Glutamatergic neuron (in vitro differentiated cells): ENCODE measurements around the gene C7orf25. TPM values are rescaled to one million over a fixed set of nuclear protein-coding genes. Genes with fewer than 3 reads are reported as not detected.

ENCODE experiments used
- DNase-seq: peaks from one replicate; pipeline ENCODE4 v3.0.0; 2022
- H3K27ac Mint-ChIP-seq: one replicate; pipeline ENCODE4 v1.8.0; 2020; ENCODE audit warnings: mild to moderate bottlenecking, mixed read lengths, inconsistent platforms; ENCODE audit not compliant: unreplicated experiment
- H3K27me3 Mint-ChIP-seq: one replicate; pipeline ENCODE4 v1.8.0; 2020; ENCODE audit warnings: mild to moderate bottlenecking, moderate library complexity, mixed read lengths, inconsistent platforms; ENCODE audit not compliant: unreplicated experiment
- H3K36me3 Mint-ChIP-seq: one replicate; pipeline ENCODE4 v1.8.0; 2020; ENCODE audit warnings: mild to moderate bottlenecking, mixed read lengths, inconsistent platforms; ENCODE audit not compliant: unreplicated experiment
- H3K4me1 Mint-ChIP-seq: one replicate; pipeline ENCODE4 v1.8.0; 2020; ENCODE audit warnings: mild to moderate bottlenecking, low read depth, mixed read lengths, inconsistent platforms; ENCODE audit not compliant: unreplicated experiment
- H3K4me3 Mint-ChIP-seq: one replicate; pipeline ENCODE4 v1.8.0; 2020; ENCODE audit warnings: mild to moderate bottlenecking, mixed read lengths, inconsistent platforms; ENCODE audit not compliant: unreplicated experiment
- H3K9me3 Mint-ChIP-seq: one replicate; pipeline ENCODE4 v1.8.0; 2020; ENCODE audit warnings: mild to moderate bottlenecking, moderate library complexity, mixed read lengths, inconsistent platforms; ENCODE audit not compliant: unreplicated experiment
- total RNA-seq: library from RNA; stranded (reverse); fragmentation: NEBNext Ultra II Directional; extraction: Animal tissue kit (Norgen Biotek cat#: 25700); gene quantifications from one replicate; pipeline ENCODE4 v1.2.1, GENCODE V29; 2021; ENCODE audit not compliant: unreplicated experiment
- TF ChIP-seq, protein P1 (sequence below): fragments of 200-600 bp; sonication (generic); IDR thresholded peaks from one replicate; pipeline ENCODE4 v1.5.0; 2021; ENCODE audit not compliant: partially characterized antibody, unreplicated experiment

The C7orf25 gene
- total RNA-seq, 1 donor from 2014 or later = 3.6 TPM

DNA sequence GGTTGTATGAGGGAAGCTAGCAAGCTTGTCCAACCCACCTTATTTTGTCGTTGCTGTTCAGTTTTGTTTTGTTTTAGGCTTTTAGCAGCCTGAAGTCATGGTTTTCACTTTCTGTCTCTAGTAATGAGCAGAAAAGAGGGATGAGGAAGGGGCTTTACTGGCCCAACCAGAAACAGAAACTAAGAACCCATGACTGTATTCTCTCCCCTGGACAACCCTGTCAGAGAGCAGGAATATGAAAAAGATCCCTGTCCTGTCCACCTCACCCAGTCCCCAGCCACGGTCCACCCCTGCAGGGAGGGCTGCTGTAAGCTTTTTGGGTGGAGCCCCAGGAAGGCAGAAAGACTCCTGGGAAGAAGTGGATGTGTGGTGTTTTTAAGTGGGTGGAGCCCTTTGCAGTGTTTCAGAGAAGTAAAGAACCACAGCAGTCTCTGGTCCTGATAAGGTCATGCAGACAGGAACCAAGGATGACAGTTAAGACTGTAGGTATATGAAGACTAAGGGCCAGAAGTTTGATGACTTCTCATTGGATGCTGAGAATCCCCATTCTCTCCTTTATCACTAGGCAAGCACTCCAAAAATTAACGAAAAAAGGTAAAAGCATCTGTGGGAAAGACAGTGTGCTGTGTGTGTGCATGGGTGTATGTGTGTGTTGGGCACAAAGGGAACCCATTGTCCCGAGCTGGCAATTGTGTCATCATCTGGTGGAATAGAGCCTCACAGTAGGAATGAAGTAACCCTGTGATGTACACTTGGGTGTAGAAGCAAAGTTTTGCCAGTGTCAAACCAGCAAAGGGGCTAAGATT lies 34.2 kb upstream of the C7orf25 start:
- DNase-seq = no peak
- TF ChIP-seq, protein P1, sequence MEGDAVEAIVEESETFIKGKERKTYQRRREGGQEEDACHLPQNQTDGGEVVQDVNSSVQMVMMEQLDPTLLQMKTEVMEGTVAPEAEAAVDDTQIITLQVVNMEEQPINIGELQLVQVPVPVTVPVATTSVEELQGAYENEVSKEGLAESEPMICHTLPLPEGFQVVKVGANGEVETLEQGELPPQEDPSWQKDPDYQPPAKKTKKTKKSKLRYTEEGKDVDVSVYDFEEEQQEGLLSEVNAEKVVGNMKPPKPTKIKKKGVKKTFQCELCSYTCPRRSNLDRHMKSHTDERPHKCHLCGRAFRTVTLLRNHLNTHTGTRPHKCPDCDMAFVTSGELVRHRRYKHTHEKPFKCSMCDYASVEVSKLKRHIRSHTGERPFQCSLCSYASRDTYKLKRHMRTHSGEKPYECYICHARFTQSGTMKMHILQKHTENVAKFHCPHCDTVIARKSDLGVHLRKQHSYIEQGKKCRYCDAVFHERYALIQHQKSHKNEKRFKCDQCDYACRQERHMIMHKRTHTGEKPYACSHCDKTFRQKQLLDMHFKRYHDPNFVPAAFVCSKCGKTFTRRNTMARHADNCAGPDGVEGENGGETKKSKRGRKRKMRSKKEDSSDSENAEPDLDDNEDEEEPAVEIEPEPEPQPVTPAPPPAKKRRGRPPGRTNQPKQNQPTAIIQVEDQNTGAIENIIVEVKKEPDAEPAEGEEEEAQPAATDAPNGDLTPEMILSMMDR = no peak
- no peak overlapping the region for H3K27ac Mint-ChIP-seq
- peaks cover 11% of the 10 kb centered on the region for H3K4me1 Mint-ChIP-seq
- no peaks in the 10 kb centered on the region for H3K36me3 Mint-ChIP-seq
- H3K4me3 Mint-ChIP-seq = no peak overlapping the region
- no peaks in the 10 kb centered on the region for H3K9me3 Mint-ChIP-seq
- no peaks in the 10 kb centered on the region for H3K27me3 Mint-ChIP-seq

DNA sequence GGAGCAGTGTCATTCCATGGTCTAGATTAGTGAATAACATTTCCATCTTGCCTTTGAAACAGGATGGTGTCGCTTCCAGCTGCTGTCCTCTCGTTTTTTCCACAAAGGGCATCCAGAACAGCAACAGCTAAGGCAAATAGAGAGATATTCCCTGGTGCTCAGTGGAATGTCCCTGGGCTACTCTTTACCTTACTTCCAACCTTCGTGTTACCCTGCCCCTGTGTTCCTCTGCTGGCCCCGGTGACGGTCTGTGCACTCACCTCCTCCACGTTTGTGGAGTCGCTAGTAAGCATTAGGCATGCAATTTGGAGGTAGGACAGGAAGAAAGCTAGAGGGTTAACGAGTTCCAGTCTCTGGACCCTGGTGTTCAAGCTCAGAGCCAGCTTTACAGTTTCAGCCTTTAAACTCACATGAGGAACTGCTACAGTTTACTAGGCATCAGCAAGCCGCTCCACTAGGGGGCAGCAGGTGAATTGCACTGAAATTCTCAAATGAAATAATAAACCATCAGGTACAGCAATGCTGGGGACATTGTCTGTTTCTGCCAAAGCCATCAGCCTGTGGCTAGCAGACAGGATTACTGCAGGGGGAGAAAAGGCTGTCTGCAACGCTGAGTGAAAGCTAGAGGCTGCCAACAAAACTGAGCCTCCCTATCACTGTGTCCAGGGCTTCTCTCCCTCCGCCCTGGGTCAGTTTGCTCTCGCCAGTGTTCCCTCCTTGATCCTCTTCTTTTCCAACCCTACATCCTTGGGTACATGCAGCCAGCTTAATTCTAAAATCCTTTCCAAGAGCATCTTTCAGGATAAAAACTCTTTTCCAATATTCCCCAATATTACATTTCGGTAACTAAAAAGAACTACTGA lies 29.3 kb upstream of the C7orf25 start:
- no peaks in the 10 kb centered on the region for H3K9me3 Mint-ChIP-seq
- no peak overlapping the region for H3K27ac Mint-ChIP-seq
- H3K4me1 Mint-ChIP-seq = peaks cover 11% of the 10 kb centered on the region
- TF ChIP-seq, protein P1 = peak; percentile 94
- no peaks in the 10 kb centered on the region for H3K27me3 Mint-ChIP-seq
- no peaks in the 10 kb centered on the region for H3K36me3 Mint-ChIP-seq
- DNase-seq = peak; percentile 91
- H3K4me3 Mint-ChIP-seq = no peak overlapping the region

DNA sequence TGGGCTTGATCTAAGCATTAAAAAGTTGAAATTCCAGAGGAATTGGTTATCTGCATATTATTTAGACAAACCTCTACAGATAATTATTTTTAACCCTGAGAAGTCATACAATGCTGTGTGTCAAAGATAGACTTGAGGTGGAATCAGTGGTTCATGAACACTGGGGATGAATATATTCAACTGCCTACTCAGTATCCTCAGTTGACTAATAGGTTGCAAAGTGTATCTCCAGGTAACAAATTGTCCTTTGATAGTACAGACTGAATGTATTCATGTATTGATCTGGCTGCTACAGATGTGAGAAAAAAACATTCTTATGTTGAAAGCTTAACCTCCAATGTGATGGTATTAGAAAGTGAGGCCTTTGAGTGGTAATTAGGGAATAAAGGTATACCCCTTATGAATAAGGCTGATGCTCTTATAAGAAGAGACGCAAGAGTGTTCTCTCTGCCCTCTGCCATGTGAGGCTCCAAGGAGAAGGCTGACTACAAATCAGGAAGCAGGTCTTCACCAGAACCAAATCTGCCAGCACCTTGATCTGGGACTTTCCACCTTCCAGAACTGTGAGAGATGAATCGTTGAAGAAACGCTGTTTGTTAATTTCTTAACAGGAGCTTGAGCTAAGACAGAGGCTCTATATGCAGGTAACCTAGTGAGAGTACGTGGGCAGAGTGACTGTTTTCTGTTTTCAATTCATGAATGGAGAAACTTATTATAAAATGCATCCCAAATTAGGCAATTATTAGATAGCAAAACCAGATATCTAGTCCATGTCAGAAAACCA lies 27.8 kb upstream of the C7orf25 start:
- DNase-seq = no peak
- Mint-ChIP-seq H3K27me3 (no peaks in the 10 kb centered on the region), H3K27ac (no peak overlapping the region), H3K4me1 (peaks cover 11% of the 10 kb centered on the region), H3K9me3 (no peaks in the 10 kb centered on the region), H3K36me3 (no peaks in the 10 kb centered on the region), H3K4me3 (no peak overlapping the region)
- TF ChIP-seq, protein P1 = no peak

DNA sequence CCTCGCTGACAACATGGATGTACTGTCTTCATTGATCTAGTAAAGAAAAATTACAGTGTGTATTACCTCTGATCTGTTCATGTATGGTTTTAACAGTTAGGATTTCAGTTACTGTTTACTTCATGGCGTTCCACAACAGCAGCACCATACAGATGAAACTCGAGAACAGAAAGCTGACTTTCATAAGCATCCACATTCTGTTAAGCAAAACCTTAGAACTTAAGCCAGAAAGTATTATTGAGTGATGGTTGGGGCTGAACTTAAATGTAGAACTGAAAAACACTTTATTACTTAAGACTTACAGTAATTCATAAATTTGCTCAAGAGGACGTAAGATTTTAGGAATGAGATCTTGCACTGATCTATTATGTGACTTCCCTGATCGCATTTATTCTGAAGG lies 24.0 kb upstream of the C7orf25 start:
- no peaks in the 10 kb centered on the region for H3K4me1 Mint-ChIP-seq
- H3K9me3 Mint-ChIP-seq = peaks cover 3% of the 10 kb centered on the region
- H3K27me3 Mint-ChIP-seq = peaks cover 8% of the 10 kb centered on the region
- TF ChIP-seq, protein P1 = no peak
- H3K27ac Mint-ChIP-seq = no peak overlapping the region
- no peaks in the 10 kb centered on the region for H3K36me3 Mint-ChIP-seq
- H3K4me3 Mint-ChIP-seq = no peak overlapping the region
- no peak for DNase-seq
